Upper lobe of right lung (tissue), 1 donor: ENCODE data around the gene ENO1. TPM values are rescaled to one million over a fixed set of nuclear protein-coding genes. Genes with fewer than 3 reads are reported as not detected.
A peak's percentile ranks its signal among the peaks of the same experiment; 100 is the strongest.
"Not testable (repeated sequence)": the region's sequence is repeated elsewhere in the genome, so short reads cannot be mapped to it uniquely, and the experiment has no call there.

ENCODE experiments used
- ATAC-seq: fragments of 200-7000 bp; cut with Tn5 transposase; one replicate; pipeline ENCODE4 v1.9.1; 2020; ENCODE audit warnings: mild to moderate bottlenecking, moderate library complexity
- DNase-seq: peaks from one replicate; pipeline ENCODE4 v3.0.0-alpha.2; 2020
- H3K27ac ChIP-seq: fragments of 200-600 bp; one replicate; pipeline ENCODE4 v1.8.0; 2022
- H3K27me3 ChIP-seq: fragments of 200-600 bp; one replicate; pipeline ENCODE4 v1.8.0; 2022; ENCODE audit warnings: mild to moderate bottlenecking
- H3K36me3 ChIP-seq: fragments of 200-600 bp; one replicate; pipeline ENCODE4 v1.8.0; 2022
- H3K4me1 ChIP-seq: fragments of 200-600 bp; one replicate; pipeline ENCODE4 v1.8.0; 2022
- H3K4me3 ChIP-seq: fragments of 200-600 bp; one replicate; pipeline ENCODE4 v1.8.0; 2022; ENCODE audit warnings: mild to moderate bottlenecking
- H3K9me3 ChIP-seq: fragments of 200-600 bp; one replicate; pipeline ENCODE4 v1.8.0; 2022
- CTCF ChIP-seq: fragments of 200-600 bp; IDR thresholded peaks from one replicate; pipeline ENCODE4 v1.8.0; 2022; ENCODE audit warnings: antibody characterized with exemption
- intact Hi-C: fragments of 100-400 bp; cut with DNase I; formaldehyde crosslinking; loops from one replicate; pipeline ENCODE4 v1.11.0; 2022
- long read RNA-seq: library from polyadenylated mRNA; unstranded; transcript quantifications from one replicate; pipeline ENCODE4 v2.0.0, GENCODE V29; 2021
- total RNA-seq: library from RNA; stranded (reverse); fragmentation: NEBNext Ultra II Directional; extraction: Animal tissue kit (Norgen Biotek cat#: 25700); gene quantifications from one replicate; pipeline ENCODE4 v1.2.1, GENCODE V29; 2021
- donor health status: DM: no; HTN: yes; CAD: no; lungs with severe emphysema.

Gene ENO1
- total RNA-seq = 640 TPM
- long read RNA-seq, transcript ENO1-201 (12 exons, 1,781 nt) = major isoform, 1,060 of 1,339 reads
- long read RNA-seq, partial matches to known transcripts = 243 of 1,339 reads
- long read RNA-seq, other reads (novel, unspliced or antisense) = 32 of 1,339 reads

DNA sequence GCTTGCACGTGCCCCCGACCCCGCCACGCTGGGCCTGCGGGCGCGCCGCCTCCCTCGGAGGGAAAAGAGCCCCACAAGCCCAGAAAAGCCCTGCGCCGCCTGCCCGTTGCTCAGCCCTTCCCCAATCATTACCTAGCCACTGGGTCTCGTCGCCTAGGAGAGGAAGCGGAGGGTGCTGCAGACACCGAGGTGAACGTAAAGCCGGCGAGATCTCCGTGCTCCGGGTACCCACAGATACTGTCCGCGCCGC, at the start of gene ENO1:
ENO1 (minus strand) TSS at position 239 of the 250 bp plus-strand sequence. CDS start 3,778 bp downstream, outside the sequence.
- Histone ChIP-seq H3K27me3 (no peaks in the 10 kb centered on the region), H3K4me3 (peak within 1 kb of the TSS; percentile 90), H3K27ac (peak within 1 kb of the TSS; percentile 99), H3K9me3 (no peaks in the 10 kb centered on the region), H3K36me3 (peaks cover 27% of the 10 kb centered on the region), H3K4me1 (peaks cover 58% of the 10 kb centered on the region)
- ATAC-seq (no peak), DNase-seq (no peak)
- TF ChIP-seq CTCF = no peak
- intact Hi-C loops = no loop called here

DNA sequence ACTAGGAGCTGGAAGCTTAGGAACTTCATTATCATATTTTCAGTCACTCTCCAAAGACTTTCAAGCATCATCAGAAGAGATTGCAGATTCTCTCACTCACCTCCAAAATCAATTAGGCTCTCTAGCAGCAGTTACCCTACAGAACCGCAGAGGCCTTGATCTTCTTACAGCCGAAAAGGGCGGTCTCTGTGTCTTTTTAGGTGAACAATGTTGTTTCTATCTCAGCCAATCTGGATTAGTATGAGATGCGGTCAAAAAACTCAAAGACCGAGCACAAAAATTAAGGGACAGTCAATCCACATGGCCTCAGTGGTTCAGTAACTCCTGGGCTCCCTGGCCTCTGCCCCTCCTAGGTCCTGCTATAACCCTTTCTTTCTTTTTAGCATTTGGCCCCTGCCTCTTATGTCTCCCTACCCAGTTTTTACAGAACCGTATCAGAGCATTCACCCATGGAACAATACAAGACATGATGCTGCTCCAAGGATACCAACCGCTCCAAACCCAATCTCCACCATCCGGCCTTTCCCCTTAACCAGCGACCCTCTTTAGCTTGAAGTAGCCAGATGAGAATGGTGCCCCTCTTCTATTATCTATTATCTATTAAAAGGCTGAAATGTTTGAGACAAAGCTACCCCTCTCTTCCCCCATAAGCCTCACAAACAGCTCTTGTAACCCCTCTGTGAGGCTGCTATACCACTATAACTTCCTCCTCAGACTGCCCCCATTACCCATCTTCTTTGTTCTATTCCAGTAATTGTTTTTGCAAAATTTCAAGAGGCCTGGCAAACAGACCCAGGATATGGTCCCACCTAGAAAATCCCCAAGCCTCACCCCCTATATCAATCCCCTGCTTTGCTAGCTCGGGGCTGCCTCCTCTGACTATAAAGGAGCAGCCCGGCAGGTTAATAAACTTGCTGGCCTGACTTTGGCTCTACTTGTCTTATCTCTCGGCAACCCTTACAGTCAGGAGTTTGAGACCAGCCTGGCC, 48.5 kb upstream of the ENO1 start:
- H3K9me3 ChIP-seq = no peaks in the 10 kb centered on the region
- no peak overlapping the region for H3K4me3 ChIP-seq
- intact Hi-C loops = no loop called here
- TF ChIP-seq CTCF = no peak
- no peak for ATAC-seq
- no peak for DNase-seq
- H3K27me3 ChIP-seq = no peaks in the 10 kb centered on the region
- H3K36me3 ChIP-seq = no peaks in the 10 kb centered on the region
- H3K27ac ChIP-seq = no peak overlapping the region
- no peaks in the 10 kb centered on the region for H3K4me1 ChIP-seq

- Histone ChIP-seq H3K9me3 (no peaks in the 10 kb centered on the region), H3K4me1 (no peaks in the 10 kb centered on the region), H3K4me3 (no peak overlapping the region), H3K27me3 (no peaks in the 10 kb centered on the region), H3K36me3 (no peaks in the 10 kb centered on the region), H3K27ac (no peak overlapping the region)
- TF ChIP-seq CTCF = no peak
- ATAC-seq = no peak
- intact Hi-C loops = no loop called here
- DNase-seq = no peak
Measured at GRCh38 chr1:8925960-8926359, 47.5 kb upstream of the ENO1 start.

DNA sequence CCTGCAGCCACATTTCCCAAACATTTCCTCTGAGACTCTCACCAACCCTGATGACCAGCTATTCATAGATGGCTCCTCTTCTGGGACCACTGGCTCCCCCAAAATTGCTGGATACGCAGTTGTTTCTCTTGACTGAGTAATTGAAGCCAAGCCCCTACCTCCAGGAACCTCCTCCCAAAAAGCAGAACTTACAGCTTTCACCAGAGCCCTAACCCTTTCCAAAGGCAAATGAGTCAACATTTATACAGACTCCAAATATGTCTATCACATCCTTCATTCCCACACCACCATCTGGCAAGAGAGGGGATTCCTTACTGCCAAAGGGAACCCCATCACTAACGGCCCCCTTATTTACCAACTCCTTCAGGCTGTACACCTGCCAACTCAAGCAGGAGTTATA, 46.9 kb upstream of the ENO1 start:
- TF ChIP-seq CTCF = no peak
- Histone ChIP-seq H3K27ac (no peak overlapping the region), H3K36me3 (no peaks in the 10 kb centered on the region), H3K9me3 (no peaks in the 10 kb centered on the region), H3K4me3 (no peak overlapping the region), H3K4me1 (no peaks in the 10 kb centered on the region), H3K27me3 (no peaks in the 10 kb centered on the region)
- DNase-seq (no peak), ATAC-seq (no peak)
- intact Hi-C loops = no loop called here

- intact Hi-C loops = no loop called here
- Histone ChIP-seq H3K4me1 (no peaks in the 10 kb centered on the region), H3K36me3 (no peaks in the 10 kb centered on the region), H3K27me3 (no peaks in the 10 kb centered on the region), H3K4me3 (no peak overlapping the region), H3K9me3 (no peaks in the 10 kb centered on the region), H3K27ac (no peak overlapping the region)
- ATAC-seq (no peak), DNase-seq (no peak)
- TF ChIP-seq CTCF = no peak
Measured at GRCh38 chr1:8922962-8923361, 44.5 kb upstream of the ENO1 start.

- not testable (repeated sequence) for H3K9me3 ChIP-seq, ATAC-seq, H3K36me3 ChIP-seq, DNase-seq, H3K27me3 ChIP-seq, H3K4me3 ChIP-seq, H3K4me1 ChIP-seq, H3K27ac ChIP-seq
- intact Hi-C loops = loop anchor here (5.0 kb wide), 1 partner anchor 70 kb away; no protein-coding TSS in a partner anchor
Measured at GRCh38 chr1:8917536-8917935, 39.0 kb upstream of the ENO1 start.
